Skeletal muscle cell (primary cell): ENCODE results near the gene PROCR.
A peak's percentile ranks its signal among the peaks of the same experiment; 100 is the strongest.
"Not testable (repeated sequence)": the region's sequence is repeated elsewhere in the genome, so short reads cannot be mapped to it uniquely, and the experiment has no call there.

Experiments used
- DNase-seq: peaks from one replicate; pipeline ENCODE4 v3.0.0-alpha.2; 2010; ENCODE audit warnings: low read depth
- H3K4me3 ChIP-seq: 2 replicates; pipeline ENCODE4 v1.5.1; 2011; ENCODE audit warnings: low read depth, mild to moderate bottlenecking, control low read depth, low read length, moderate library complexity

The PROCR gene

DNA sequence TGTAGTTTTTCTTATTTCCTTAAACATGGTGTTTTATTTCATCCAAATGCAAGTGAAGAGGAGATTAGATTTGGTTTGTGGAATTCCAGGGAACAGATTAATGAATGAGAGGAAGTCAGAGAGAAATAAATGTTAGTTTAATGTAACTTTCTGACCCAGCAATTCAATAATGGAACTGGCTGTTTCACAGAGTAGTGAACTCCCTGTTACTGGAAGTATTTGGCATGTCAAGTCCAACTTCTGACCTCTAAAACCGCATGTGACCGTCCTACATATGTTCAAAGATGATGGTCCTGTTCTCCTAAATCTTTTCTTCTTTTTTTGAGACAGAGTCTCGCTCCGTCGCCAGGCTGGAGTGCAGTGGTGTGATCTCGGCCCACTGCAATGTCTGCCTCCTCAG lies 18.7 kb downstream of the PROCR start:
- DNase-seq = no peak

DNA sequence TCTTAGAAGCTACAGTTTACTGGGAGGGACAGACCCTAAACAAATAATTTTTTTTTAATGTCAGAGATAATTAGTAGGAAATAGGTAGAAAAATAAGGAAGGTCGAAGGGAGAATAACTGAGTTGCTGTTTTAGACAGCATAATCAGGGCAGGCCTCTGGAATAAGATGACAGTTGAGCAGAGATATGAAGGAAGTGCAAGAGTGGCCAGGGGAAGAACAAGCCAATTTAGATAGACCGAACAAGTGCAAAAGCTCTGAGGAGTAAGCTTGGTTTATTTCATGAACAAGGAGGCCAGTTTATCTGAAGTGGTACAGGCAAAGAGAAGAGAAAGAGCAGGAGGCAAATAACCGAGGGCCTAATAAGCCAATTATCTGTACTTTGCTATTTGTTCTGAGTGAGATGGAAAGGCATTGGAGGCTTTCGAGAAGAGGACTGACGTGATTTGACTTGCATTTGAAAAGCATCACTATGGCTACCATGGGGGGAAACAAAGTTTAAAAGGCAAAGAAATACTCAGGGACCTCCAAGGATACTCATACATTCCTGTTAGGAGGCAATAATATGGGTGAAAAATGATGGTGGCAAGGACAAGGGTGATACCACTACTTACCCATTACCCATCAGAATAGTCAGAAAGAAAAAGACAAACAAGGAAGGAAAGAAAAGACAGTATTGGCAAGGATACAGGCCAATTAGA lies 19.7 kb downstream of the PROCR start:
- DNase-seq = no peak
- H3K4me3 ChIP-seq = no peak overlapping the region

More for the DNA sequence above, 18.7 kb downstream of the PROCR start:
- H3K4me3 ChIP-seq = no peak overlapping the region

DNA sequence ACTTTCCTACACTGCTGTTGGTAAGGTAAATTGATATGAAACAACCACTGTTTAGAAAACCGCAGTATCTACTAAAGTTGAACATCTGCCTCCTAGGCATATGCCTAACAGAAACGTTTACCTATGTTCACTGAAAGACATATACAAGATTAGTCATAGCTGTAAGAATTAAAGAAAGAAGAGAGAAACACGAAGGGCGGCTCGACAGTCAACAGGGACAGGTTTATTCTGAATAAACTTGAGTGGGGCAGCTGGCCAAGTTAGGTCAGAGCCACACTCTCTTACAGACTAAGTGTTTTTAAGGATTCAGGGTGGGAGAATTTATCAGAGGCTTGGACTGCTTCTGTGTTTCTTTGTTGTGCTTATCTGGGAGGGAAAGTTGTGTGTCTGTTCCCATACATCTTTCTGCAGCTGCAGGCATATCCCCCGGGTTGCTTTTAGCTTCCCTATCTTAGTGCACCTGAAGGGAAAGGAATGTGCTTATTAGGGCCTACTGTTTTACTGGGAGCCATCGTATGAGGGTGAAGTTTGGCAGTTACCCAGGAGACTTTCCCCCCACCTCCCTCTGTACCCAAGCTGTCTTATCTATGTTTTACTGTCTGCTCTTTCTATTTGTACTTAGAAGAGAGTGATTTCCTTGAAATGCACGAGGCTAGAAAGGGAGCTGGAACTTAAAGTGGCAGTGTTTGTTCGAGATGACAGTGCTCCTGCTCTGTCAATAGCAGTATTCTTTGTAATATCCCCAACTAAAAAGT lies 20.4 kb downstream of the PROCR start:
- DNase-seq = no peak
- no peak overlapping the region for H3K4me3 ChIP-seq

DNA sequence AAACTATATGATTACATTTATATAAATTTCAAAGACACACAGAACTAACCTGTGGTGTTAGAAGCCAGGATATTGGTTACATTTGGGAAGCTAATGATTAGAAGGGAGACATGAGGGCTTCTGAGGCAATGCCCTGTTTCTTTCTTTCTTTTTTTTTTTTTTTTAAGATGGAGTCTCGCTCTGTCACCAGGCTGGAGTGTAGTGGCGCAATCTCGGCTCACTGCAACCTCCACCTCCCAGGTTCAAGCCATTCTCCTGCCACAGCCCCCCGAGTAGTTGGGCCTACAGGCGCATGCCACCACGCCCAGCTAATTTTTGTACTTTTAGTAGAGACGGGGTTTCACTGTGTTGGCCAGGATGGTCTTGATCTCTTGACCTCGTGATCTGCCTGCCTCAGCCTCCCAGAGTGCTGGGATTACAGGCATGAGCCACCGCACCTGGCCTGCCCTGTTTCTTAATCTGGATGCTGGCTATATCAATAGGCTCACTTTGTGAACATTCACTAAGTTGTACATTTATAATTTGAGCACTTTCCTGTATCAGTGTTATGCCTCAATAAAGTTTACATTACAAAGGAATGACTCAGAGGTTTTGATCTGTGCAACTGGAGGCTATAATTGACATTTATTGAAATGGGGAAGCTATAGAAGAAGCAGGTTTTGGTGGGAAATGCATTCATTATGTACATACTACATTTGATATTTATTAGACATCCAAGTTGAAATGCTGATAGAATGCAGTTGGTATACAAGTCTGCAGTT lies 21.3 kb downstream of the PROCR start:
- not testable (repeated sequence) for DNase-seq, H3K4me3 ChIP-seq

DNA sequence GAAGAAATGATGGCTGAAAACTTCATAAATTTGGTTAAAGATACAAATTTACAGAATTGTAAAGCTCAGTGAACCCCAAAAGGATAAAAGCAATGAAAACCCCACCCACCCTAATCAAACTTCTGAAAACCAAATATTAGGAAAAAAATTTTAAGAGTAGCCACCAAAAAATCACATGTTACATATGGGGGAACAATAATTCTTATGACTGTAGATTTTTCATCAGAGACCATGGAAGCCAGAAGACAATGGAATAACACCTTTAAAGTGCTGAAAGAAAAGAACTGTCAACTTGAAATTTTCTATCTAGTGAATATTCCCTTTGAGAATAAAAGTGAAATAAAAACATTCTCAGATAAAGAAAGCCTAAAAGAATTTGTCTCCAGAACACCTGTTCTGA lies 24.4 kb downstream of the PROCR start:
- DNase-seq = no peak
- no peak overlapping the region for H3K4me3 ChIP-seq

DNA sequence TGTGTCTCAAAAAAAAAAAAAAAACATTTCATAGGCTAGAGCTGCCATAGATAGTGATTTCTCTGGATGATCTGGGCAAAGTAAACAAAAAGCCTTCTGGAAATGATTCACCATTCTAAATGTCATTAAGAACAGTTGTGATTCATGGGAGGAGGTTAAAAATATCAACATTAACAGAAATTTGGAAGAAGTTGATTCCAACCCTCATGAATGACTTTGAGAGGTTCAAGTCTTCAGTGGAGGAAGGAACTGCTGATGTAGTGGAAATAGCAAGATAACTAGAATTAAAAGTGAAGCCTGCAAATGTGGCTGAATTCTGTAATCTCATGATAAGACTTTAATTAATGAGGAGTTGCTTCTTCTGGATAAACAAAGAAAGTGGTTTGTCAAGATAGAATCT lies 27.9 kb downstream of the PROCR start:
- no peak overlapping the region for H3K4me3 ChIP-seq
- peak; percentile 7 for DNase-seq

DNA sequence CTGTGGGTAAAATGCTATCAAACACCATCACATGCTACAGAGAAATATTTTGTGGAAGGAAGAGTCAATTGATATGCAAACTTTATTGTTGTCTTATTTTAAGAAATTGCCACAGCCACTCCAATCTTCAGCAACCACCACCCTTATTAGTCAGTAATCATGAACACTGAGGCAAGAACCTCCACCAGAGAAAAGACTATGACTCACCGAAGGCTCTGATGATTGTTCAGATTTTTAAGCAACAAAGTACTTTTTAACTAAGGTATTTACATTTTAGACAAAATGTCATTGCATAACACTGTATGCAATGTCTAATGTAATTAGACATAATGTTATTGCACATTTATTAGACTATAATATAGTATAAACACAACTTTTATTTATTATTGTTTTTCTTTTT lies 28.4 kb downstream of the PROCR start:
- DNase-seq = peak; percentile 41
- H3K4me3 ChIP-seq = no peak overlapping the region

DNA sequence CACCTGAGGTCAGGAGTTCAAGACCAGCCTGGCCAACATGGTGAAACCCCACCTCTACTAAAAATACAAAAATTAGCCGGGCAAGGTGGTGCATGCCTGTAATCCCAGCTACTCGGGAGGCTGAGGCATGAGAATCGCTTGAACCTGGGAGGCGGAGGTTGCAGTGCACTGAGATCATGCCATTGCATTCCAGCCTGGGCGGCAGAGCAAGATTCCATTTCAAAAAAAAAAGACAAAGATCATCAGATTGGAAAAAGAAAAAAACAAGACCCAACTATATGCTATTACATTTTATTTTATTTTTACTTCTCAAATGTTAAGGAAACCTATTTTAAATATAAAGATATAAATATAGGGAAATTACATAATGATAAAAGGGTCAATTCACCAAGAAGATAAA lies 29.6 kb downstream of the PROCR start:
- not testable (repeated sequence) for H3K4me3 ChIP-seq, DNase-seq

DNA sequence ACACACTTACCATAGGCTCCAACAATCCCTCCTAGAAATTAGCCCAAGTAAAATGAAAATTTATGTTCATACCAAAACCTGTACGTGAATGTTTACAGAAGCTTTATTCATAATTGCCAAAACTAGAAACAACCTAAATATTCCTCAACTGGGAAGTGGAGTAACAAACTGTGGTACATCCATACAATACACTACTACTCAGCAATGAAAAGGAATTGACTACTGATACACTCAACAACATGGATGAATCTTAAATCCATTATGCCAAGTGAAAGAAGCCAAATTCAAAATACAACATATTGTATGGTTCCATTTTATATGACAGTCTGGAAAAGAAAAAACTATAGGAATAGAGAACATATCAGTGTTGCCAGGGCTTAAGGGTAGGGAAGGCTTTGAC lies 34.9 kb downstream of the PROCR start:
- no peak for DNase-seq
- no peak overlapping the region for H3K4me3 ChIP-seq

DNA sequence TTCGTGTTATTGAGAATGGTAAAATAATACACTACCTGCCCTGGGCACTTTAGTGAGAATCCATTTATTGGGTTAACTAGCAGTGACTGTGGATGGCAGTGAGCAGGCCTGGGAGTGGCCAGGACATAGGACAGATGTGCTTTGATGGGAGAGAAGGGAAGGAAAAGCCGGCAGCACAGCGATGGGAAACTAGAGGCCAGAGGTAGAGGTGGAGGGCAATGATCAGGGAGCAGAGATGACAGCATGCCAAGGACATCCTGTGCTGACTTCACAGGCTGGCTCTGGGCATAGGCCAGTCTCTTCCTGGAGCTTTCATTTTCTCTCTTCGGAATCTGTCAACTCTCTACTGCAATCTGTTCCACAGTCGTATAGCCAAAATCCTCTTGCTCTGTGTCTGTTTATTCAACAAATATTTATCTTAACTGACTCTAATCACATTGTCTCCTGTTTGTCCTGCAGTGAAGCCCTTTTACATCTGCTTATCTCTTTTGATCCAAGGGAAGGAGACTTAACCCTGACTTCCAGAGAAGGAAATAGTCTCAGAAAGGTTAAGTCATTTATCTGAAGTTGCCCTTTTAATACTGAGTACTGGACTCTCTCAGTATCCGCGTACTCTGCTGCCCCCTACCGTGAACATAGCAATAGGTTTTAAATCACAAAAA lies 36.2 kb downstream of the PROCR start:
- peak; percentile 18 for DNase-seq

DNA sequence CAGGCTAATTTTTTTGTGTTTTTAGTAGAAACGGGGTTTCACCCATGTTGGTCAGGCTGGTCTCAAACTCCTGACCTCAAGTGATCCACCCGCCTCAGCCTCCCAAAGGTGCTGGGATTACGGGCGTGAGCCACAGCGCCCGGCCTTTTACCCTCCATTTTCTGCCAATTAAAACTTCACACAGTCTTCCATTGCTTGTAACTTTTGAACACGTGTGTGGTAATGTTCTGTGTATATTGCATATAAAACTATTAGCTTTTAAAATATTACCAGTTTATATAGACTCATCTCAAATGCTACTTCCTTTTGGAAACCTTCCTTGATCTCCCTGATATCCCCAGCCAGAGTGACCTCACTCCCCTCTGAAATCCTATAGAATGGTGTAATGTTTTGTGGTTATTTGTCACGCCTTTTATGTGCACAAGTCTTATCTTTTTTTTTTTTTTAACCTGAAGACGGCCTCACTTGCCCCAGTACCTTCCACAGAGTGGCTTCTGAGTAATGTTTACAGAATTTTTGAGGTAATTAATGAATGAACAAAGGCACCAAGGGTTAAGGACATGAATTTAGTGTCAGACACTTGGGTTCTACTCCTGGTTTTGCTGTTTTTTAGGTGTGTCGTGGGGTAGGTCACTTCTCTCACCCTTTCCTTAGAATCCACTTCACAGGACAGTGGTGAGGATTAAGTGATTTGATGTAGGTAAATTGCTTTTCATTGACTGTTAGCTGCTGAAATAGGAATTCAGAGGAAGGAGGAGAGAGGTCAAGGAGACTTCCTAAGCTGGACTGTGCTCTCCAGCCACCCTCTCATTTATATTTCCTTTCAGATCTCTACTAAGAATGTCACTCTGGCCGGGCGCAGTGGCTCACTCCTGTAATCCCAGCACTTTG lies 43.4 kb downstream of the PROCR start:
- no peak for DNase-seq
- H3K4me3 ChIP-seq = no peak overlapping the region

More for the DNA sequence above, 36.2 kb downstream of the PROCR start:
- no peak overlapping the region for H3K4me3 ChIP-seq

DNA sequence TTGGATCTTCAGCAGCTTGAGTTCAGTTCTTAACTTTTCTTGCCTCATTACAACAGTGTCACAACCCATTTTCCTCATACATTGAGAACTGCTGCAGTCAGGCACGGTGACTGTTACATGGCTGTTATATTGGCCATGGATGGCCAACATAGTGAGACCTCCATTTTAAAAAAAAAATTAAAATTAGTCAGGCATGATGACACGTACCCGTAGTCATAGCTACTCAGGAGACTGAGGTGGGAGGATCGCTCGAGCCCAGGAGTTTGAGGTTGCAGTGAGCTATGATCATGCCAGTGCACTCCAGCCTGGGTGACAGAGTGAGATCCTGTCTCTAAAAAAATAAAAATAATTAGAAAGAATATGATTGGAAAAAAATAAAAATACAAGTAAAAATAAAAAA lies 44.7 kb downstream of the PROCR start:
- DNase-seq = no peak
- no peak overlapping the region for H3K4me3 ChIP-seq

DNA sequence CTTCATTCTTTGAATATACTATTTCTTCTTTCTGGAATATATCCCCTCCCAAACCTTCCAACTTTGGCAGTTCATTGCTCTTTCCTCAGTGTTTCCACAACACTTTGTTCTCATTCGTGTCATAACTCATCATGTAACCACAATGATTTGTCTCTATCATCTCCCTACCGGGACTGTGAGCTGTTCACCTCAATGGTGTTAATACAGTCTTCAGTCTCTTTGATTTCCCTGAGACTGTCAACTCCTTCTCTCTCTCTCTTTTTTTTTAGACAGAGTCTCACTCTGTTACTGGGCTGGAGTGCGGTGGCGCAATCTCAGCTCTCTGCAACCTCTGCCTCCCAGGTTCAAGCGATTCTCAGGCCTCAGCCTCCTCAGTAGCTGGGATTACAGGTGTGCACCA lies 52.1 kb downstream of the PROCR start:
- no peak overlapping the region for H3K4me3 ChIP-seq
- no peak for DNase-seq

DNA sequence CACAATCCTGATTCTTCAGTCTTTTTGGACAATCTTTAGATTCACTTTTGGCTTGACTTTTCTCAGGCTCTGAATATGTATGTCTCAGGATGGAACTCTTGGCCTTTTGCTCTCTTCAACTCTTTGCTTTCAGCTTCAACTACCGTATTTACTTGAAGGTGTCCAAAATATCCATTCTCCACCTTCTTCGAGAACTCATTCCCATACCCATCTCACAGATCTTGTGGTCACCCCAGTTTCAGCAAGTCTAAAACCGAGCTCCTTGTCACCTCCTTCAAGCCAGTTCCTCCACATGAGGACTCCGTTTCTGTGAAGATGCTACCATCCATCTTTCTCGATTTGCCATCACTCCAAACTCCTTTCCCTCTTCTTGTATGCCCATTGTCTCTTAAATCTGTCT lies 52.7 kb downstream of the PROCR start:
- DNase-seq = no peak
- no peak overlapping the region for H3K4me3 ChIP-seq

DNA sequence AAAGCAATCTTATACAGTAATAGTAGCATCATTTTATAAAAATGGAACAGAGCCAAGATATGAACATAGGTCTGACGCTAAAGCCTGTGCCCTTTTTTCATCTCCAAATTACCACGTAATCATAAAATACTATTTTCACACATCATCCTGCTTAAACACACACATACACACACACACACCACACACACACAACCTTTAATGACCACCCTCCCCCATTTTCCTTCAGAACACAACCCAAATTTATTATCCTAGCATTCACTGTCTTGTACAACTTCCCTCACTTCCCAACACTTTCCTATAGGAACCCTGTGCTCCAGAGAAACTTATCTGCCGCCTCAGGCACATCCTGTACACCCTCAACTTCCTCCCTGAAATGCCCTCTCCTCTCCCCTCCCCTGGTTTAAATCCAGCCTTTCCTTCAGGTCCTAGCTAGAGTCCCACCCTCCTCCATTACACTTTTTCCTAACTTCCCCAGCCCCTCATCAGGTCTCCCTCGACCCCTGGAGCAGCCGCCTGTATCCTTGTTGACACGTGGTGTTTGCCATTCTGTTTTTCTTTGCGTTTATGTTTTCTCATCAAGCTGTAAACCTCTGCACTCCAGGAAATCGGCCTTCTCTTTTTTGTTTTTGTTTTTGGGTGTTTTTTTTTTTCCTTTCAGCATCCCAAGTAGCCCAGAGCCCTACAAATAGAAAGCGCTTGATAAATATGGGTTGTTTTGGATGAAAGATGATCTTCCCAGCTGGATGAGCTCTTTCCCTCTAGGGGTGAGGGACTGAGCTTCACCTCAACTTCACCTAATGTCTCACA lies 53.6 kb downstream of the PROCR start:
- H3K4me3 ChIP-seq = no peak overlapping the region
- no peak for DNase-seq

DNA sequence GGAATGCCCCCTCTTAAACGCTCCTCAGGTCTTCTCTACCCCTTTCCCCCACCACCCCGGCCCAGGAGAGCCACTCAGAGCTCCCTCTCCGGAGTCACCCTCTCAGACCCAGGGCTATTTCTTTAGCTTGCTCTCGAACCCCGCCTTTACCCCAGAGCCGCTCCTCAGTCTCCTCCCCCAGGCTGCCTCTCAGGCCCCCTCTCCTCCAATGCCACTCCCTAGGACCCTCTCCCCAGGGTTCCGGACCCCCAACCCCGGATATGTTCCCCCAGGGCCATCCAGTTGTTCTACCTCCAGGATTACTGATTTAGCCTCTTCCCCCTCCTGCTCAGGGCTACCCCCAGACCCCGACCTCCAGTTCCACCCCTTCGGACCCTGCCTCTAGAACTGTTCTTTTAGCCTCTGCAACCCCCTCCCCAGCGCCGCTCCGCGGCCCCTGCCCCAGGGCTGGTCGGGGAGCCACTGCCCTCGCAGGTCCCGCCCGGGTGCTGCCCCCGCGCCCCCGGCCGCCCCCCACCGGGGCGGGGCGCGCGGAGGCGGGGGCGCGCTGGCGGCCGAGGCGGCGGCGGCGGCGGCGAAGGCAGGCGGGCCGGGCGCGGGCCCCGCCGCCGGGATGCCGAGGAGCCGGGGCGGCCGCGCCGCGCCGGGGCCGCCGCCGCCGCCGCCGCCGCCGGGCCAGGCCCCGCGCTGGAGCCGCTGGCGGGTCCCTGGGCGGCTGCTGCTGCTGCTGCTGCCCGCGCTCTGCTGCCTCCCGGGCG lies 54.4 kb downstream of the PROCR start, which contains the start of gene MMP24:
Gene MMP24, plus strand, starts transcription at position 565 of the 758 bp plus-strand sequence. Its CDS starts 49 bp downstream, at position 614.
- peak within 1 kb of the TSS; percentile 27 for H3K4me3 ChIP-seq
- DNase-seq = no peak
